ENCODE results near the gene RIMS1.
"Not testable (repeated sequence)": the region's sequence is repeated elsewhere in the genome, so short reads cannot be mapped to it uniquely, and the experiment has no call there.

Gene RIMS1

GRCh38 chr6:72328775-72329174, 442.4 kb downstream of the RIMS1 start:
- no peak for DNase-seq (ENCODE audit: low read depth in 2 of 3, low spot score in 1 of 3)

DNA sequence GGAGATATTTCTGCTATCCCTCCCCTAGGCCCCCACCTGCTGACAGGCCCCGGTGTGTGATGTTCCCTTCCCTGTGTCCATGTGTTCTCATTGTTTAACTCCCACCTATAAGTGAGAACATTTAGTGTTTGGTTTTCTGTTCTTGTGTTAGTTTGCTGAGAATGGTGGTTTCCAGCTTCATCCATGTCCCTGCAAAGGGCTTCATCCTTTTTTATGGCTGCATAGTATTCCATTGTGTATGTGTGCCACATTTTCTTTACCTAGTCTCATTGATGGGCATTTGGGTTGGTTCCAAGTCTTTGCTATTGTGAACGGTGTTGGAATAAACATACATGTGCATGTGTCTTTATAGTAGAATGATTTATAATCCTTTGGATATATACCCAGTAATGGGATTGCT, 448.9 kb downstream of the RIMS1 start:
- DNase-seq (ENCODE audit: low read depth in 2 of 3, low spot score in 1 of 3) = not testable (repeated sequence)

DNA sequence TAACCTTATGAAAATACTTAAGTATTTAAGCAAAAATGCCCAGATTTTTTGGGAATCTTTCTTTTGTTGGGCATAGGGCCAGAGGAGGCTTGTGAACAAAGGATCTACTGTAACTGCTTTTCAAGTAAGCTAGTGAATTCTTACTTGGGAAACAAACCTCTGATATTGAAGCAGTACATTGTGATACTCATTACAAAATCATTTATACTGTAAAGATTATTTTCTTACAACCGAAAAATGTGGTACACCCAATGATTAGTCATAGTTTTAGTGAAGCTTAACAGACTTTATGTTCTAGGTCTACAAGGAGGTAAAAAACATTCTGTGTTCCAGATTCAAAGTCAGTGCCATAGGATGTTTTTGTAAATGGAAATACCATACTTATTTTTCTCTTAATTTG, 462.6 kb downstream of the RIMS1 start:
- no peak for DNase-seq (ENCODE audit: low read depth in 2 of 3, low spot score in 1 of 3)

DNA sequence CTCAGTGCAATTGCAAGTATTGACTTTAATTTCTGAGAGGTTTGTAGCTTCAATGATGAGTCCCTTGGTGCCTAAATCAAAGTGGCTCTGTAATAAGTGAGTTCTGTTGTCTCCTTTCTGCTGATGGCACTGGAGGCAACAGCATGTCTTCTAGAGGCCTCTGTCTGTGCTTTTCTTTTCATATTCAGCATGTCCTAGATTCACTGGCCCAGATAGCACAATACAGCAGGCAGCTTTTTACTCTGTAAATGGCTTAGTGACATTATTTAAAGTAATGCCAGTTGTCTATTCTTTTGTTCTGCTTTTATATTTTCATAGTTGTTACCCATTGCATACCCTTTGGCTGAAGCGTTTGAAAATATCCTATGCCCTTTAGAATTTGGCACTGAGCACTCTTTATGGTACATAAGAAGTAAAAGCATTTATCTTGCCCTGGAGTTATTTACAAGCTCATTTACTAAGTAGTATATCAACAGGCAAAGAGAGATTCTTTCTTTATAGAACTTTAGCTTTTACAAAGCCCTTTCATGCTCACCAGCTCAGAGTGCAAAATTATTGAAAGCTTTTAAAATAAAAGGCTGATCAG, 464.0 kb downstream of the RIMS1 start:
- DNase-seq (ENCODE audit: low read depth in 2 of 3, low spot score in 1 of 3) = no peak

DNA sequence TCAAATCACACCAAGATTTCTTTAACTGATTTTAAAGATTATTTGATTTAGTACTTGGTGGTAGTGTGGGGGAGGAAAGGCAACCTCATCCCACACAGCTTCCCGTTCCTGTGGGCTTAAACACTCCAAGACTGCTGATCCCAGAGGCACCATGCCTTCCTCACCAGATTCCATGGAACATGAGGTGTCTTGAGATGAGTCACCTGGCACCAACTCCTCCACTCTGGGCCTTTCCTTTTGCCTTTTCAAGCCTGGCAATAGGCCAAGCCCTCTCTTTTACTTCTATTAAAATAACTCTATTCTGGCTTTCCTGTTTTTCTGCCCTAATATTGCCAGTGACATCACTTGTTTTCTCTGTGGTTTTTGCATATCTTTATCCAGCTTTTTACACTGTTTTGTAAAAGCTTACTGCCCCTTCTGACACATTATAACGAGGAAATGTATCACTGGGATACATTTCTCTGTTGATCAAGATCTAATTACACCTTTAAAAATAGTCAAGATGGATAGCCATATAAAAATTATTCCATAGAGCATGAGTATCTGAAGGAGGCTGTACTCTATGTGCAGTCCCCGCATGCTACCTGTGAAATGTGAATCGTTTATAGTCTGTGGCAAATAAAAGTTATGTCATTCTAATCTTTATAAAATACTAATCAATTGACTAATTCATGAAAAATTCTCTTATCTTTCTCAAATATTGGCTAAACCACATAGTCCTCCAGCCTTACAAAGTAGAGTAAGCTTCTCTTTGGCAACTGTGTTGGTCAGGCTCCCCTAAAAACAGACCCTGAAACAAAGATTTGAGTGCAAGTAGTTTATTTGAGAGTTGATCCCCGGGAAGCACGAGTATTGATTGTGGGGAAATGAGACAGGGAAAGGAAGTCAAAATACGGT, 477.7 kb downstream of the RIMS1 start:
- no peak for DNase-seq (ENCODE audit: low read depth in 2 of 3, low spot score in 1 of 3)

DNA sequence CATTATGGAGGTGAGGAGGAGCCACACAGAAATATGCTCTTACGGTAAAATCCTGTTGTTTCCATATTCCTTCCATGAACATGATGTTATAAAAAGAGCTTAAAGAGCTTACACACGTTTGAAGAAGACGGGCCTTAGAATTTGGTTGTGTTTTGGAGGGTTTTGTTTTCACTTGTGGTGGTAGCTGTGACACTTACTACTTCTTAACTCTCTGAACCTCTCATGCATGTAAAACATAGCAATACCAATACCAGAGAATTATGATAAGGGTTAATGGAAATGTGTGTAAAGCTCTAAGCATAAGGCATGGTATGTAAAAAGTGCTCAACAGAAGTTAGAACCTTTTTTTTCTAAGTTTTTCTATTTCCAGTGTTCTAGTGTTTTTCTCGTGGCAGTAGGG, 479.4 kb downstream of the RIMS1 start:
- no peak for DNase-seq (ENCODE audit: low read depth in 2 of 3, low spot score in 1 of 3)

GRCh38 chr6:72367439-72367838, 481.1 kb downstream of the RIMS1 start:
- DNase-seq (ENCODE audit: low read depth in 2 of 3, low spot score in 1 of 3) = no peak

DNA sequence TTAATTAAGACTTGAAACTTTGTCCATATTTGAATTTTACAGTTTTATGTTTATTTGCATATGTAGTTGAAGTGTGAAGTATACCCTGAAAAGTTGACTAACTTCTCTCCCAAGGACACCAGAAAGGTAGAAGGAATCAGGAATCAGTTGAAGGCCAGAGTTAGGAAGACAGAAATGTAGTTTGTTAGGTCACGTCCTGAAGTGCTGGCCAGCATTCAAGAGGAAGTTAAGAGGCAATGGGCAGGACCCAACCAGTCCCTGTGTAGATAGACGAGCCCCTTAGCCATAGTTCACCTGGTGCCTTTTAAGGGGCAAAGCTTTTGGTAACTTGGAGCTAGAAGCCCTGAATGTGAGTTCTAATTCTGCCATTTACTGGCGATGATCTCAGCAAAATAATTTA, 485.1 kb downstream of the RIMS1 start:
- DNase-seq (ENCODE audit: low read depth in 2 of 3, low spot score in 1 of 3) = no peak

DNA sequence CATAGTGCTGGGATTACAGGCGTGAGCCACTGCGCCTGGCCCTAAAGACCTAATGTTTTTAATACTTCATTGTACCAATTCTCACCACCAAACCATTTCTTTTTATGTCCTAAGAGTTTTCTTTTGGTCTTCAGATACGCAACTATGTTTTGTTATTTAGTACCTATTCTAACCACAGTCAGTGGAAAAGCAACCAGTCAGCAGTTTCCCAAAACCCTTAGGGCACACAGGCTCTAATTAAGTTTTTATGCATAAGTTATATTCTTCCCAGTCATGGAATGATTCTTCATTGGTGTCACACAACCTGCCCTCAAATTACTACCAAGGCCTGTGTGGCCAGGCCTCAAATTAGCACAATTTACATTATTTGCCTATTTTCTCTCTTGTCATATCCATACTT, 487.8 kb downstream of the RIMS1 start:
- DNase-seq (ENCODE audit: low read depth in 2 of 3, low spot score in 1 of 3) = no peak

- no peak for DNase-seq (ENCODE audit: low read depth in 2 of 3, low spot score in 1 of 3)
Measured at GRCh38 chr6:72374857-72375256, 488.5 kb downstream of the RIMS1 start.

GRCh38 chr6:72376736-72377135, 490.4 kb downstream of the RIMS1 start:
- DNase-seq (ENCODE audit: low read depth in 2 of 3, low spot score in 1 of 3) = no peak

DNA sequence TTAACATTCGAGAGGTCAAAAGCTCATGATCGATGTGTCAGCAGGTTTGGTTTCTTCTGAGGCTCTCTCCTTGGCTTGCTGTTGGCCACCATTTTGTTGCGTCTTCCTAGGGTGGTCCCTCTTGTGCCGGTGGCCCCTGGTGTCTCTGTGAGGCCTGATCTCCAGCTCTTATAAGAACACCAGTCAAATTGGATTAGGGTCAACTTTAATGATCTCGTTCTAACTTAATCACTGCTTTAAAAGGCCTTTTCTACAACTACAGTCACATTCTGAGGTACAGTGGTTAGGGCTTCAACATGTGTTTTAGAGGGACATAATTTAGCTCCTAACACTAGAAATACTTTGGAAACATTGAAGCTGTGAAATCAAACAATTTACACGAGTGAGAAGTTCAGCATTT, 494.7 kb downstream of the RIMS1 start:
- DNase-seq (ENCODE audit: low read depth in 2 of 3, low spot score in 1 of 3) = no peak

DNA sequence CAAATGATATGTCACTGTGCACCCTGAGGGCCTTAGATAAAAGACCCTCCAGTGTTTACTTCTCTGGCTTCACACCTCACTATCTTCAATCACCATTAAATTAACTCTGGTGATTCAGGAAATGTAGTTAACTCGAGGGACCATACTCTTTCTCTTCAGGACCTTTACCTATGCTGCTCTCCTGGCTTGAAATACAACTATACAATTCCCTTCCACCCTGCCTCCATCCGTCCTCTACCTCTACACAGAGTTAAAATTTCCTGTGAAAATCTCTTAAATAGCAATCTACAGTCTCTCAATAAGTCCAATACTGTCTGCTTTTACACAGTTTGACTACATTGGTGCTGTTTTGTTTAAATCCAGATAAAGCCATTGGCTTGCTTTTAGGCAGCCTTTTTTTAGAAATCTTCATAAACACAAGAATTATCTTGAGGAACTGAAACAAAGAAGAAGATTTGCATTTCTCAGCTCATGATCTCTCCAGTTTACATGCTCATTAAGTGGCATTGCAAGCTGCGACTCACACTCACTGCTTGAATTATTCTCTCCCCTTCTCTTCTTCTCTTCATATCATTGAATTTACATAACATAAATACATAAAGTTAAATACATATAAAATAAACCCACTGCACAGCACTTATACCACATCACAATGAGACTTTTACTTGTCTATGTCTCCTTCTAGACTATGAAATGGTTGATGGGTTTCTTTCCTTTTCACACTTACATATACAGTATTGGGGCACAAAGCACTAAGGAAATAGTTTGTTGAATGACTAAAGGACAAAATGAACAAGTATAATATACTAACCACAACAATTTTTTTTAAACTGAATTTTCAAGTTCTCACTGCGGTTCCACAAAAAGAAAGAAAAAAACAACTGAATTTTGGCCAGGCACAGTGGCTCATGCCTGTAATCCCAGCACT, 496.5 kb downstream of the RIMS1 start:
- DNase-seq (ENCODE audit: low read depth in 2 of 3, low spot score in 1 of 3) = no peak

- DNase-seq (ENCODE audit: low read depth in 2 of 3, low spot score in 1 of 3) = no peak
Measured at GRCh38 chr6:72386324-72386723, 500.0 kb downstream of the RIMS1 start.

- DNase-seq (ENCODE audit: low read depth in 2 of 3, low spot score in 1 of 3) = no peak
Measured at GRCh38 chr6:72389698-72390097, 503.3 kb downstream of the RIMS1 start.

- no peak for DNase-seq (ENCODE audit: low read depth in 2 of 3, low spot score in 1 of 3)
Measured at GRCh38 chr6:72390548-72390947, 504.2 kb downstream of the RIMS1 start.

GRCh38 chr6:72401865-72402264, 515.5 kb downstream of the RIMS1 start:
- no peak for DNase-seq (ENCODE audit: low read depth in 2 of 3, low spot score in 1 of 3)

- DNase-seq (ENCODE audit: low read depth in 2 of 3, low spot score in 1 of 3) = no peak
Measured at GRCh38 chr6:72403413-72403812, 517.1 kb downstream of the RIMS1 start.

DNA sequence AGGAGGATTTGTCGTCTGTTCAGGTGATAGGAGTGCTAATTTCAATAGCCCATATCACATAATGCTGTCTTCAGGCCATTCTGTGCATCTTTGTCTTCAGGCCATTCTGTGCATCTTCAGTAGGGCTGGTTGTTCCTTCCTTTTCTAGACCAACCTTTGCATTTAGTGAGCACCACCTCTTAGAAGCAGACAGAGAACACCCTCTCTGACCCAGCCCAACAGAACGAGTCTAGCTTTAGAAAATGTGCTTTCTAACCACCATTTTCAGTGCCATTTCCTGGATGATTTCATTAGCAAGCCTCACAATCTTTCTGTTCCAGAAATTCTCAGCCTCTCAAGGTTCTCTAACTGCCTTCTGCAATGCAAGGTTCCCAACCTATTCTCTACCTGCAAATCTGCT, 520.2 kb downstream of the RIMS1 start:
- no peak for DNase-seq (ENCODE audit: low read depth in 2 of 3, low spot score in 1 of 3)

DNA sequence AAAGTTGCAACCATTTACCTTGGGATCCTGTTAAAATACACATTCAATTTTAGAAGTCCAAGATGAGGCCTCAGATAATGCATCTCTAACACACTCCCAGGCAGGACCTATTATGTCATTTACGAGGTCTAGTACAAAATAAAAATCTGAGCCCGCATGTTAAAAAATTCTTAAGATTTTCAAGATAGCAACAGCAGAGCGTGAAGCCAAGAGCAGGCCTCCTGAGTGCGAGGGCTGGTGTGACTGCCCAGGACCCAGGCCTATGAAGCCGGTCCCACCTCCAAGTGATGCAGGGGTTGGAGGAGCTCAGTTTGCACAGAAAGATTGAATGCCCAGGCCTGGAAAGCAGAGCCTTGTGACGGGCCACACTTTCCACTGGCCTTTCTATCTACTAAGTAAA, 524.4 kb downstream of the RIMS1 start:
- DNase-seq (ENCODE audit: low read depth in 2 of 3, low spot score in 1 of 3) = no peak

DNA sequence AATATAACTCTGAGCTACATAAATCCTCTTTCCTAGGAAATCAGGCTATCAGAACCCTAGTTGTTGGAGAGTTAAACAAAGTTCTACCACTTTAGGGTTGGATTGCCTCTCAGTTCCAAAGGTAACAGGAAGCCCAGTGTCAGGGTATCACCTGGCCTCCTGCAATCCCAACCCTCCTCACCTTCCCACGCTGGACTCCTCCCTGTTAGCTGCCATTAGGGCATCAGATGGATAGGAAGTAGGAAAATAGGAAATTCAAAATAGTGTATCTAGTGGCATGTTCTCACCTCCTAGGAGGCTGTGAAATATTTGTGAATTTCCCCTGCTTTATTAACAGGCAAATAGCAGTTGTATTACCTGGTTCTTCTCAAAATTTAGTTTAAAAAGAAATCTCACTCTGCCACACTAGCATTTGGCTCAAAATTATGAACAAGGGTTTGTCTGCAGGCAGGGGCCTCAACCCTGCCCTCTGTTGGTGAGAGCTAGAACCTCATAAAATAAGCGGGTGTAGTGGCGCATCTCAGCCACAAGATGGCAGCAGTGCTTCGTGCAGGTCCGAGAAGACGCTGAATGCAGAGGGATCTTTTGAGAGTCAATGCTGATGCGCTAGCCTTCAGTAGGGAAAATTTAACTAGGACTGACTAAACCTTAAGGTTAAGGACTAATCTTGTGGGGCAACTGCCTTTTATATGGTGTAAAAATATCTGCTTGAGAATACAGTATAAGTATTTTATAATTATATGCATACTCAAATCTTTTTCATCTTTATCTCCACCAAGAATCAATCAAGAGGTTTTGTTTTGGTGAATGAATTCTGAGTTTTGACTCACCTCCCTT, 525.7 kb downstream of the RIMS1 start:
- peak; percentile 45 to 89 (median 67) for DNase-seq (ENCODE audit: low read depth in 2 of 3, low spot score in 1 of 3)
